ENCODE data around the gene RNPS1. TPM values are rescaled to one million over a fixed set of nuclear protein-coding genes. Genes with fewer than 3 reads are reported as not detected.
A peak's percentile ranks its signal among the peaks of the same experiment; 100 is the strongest.

The RNPS1 gene
- total and polyA plus RNA-seq, 9 donors, result 78.0 to 172 (median 138) TPM

GRCh38 chr16:2208308-2208707, 59.6 kb downstream of the RNPS1 start:
- DNase-seq, result no peak
- Histone ChIP-seq H3K4me1 (ENCODE audit: insufficient read depth) (peaks cover 9% of the 10 kb centered on the region), H3K36me3 (no peaks in the 10 kb centered on the region), H3K9me3 (no peaks in the 10 kb centered on the region), H3K27me3 (no peaks in the 10 kb centered on the region), H3K4me3 (no peak overlapping the region), H3K27ac (no peak overlapping the region)
- intact Hi-C loops (cut with DNase I), result no loop called here
- WGBS, 3 donors, result 65 to 76% (median 76%) methylated on average over 22 to 23 of the region's 23 CpGs
- no peak for TF ChIP-seq CTCF (IDR thresholded peaks at IDR 0.05)
- no peak for TF ChIP-seq EP300 (IDR thresholded peaks at IDR 0.05)
- TF ChIP-seq POLR2A (IDR thresholded peaks at IDR 0.05), result no peak

- H3K4me1 ChIP-seq (ENCODE audit: insufficient read depth), result peaks cover 8% of the 10 kb centered on the region
- DNase-seq, result no peak
- no peaks in the 10 kb centered on the region for H3K36me3 ChIP-seq
- intact Hi-C loops (cut with DNase I), result no loop called here
- no peak overlapping the region for H3K27ac ChIP-seq
- no peak for TF ChIP-seq CTCF (IDR thresholded peaks at IDR 0.05)
- TF ChIP-seq EP300 (IDR thresholded peaks at IDR 0.05), result no peak
- no peak for TF ChIP-seq POLR2A (IDR thresholded peaks at IDR 0.05)
- no peak overlapping the region for H3K4me3 ChIP-seq
- WGBS, 3 donors, result 84 to 90% (median 85%) methylated on average over 9 of the region's 9 CpGs
- no peaks in the 10 kb centered on the region for H3K9me3 ChIP-seq
- H3K27me3 ChIP-seq, result no peaks in the 10 kb centered on the region
Observed at GRCh38 chr16:2207872-2208271, 60.1 kb downstream of the RNPS1 start.

- WGBS, 3 donors, result 85 to 93% (median 92%) methylated on average over 22 to 23 of the region's 23 CpGs
- H3K27me3 ChIP-seq, result no peaks in the 10 kb centered on the region
- H3K4me1 ChIP-seq (ENCODE audit: insufficient read depth), result peaks cover 8% of the 10 kb centered on the region
- H3K27ac ChIP-seq, result no peak overlapping the region
- no peak overlapping the region for H3K4me3 ChIP-seq
- no peaks in the 10 kb centered on the region for H3K9me3 ChIP-seq
- H3K36me3 ChIP-seq, result no peaks in the 10 kb centered on the region
- intact Hi-C loops (cut with DNase I), result no loop called here
- no peak for DNase-seq
- no peak for TF ChIP-seq EP300 (IDR thresholded peaks at IDR 0.05)
- TF ChIP-seq POLR2A (IDR thresholded peaks at IDR 0.05), result no peak
- TF ChIP-seq CTCF (IDR thresholded peaks at IDR 0.05), result no peak
Observed at GRCh38 chr16:2206780-2207433, 61.0 kb downstream of the RNPS1 start.

GRCh38 chr16:2206420-2206779, 61.5 kb downstream of the RNPS1 start:
- H3K9me3 ChIP-seq, result no peaks in the 10 kb centered on the region
- intact Hi-C loops (cut with DNase I), result no loop called here
- H3K27ac ChIP-seq, result peak overlapping the region in 1 of 2 donors; percentile 99
- peaks cover 8% of the 10 kb centered on the region for H3K4me1 ChIP-seq (ENCODE audit: insufficient read depth)
- TF ChIP-seq CTCF (IDR thresholded peaks at IDR 0.05), result no peak
- TF ChIP-seq EP300 (IDR thresholded peaks at IDR 0.05), result no peak
- TF ChIP-seq POLR2A (IDR thresholded peaks at IDR 0.05), result no peak
- no peak for DNase-seq
- no peaks in the 10 kb centered on the region for H3K36me3 ChIP-seq
- no peak overlapping the region for H3K4me3 ChIP-seq
- no peaks in the 10 kb centered on the region for H3K27me3 ChIP-seq
- 67 to 77% (median 69%) methylated on average over 18 of the region's 18 CpGs for WGBS, 3 donors

All from ovary (tissue), 9 donors.